ENCODE measurements around the gene PGK1.
"Not testable (repeated sequence)": the region's sequence is repeated elsewhere in the genome, so short reads cannot be mapped to it uniquely, and the experiment has no call there.

PGK1 gene

DNA sequence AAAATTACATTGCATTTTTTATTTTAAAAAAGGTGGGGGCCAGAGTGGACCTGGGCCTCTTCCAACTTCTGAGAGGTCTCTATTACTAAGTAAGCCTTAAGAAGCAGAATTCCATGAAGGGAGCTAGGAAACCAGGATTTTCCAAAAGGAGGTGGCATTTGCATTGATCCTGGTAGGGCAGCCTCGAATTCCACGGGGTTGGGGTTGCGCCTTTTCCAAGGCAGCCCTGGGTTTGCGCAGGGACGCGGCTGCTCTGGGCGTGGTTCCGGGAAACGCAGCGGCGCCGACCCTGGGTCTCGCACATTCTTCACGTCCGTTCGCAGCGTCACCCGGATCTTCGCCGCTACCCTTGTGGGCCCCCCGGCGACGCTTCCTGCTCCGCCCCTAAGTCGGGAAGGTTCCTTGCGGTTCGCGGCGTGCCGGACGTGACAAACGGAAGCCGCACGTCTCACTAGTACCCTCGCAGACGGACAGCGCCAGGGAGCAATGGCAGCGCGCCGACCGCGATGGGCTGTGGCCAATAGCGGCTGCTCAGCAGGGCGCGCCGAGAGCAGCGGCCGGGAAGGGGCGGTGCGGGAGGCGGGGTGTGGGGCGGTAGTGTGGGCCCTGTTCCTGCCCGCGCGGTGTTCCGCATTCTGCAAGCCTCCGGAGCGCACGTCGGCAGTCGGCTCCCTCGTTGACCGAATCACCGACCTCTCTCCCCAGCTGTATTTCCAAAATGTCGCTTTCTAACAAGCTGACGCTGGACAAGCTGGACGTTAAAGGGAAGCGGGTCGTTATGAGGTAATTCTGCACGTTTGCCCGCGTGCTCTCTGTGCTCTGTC lies at the start of gene PGK1:
Gene PGK1 (plus strand): TSS at position 626 of the 824 bp plus-strand sequence. CDS start 93 bp downstream, at position 719.
- FAIRE-seq (peak; percentile 92), DNase-seq (ENCODE audit: insufficient read length, low spot score) (peak; percentile 80)
- TF ChIP-seq POLR2A (IDR thresholded peaks at IDR 0.05; ENCODE audit: low read depth, low read length), result peak; percentile 89

DNA sequence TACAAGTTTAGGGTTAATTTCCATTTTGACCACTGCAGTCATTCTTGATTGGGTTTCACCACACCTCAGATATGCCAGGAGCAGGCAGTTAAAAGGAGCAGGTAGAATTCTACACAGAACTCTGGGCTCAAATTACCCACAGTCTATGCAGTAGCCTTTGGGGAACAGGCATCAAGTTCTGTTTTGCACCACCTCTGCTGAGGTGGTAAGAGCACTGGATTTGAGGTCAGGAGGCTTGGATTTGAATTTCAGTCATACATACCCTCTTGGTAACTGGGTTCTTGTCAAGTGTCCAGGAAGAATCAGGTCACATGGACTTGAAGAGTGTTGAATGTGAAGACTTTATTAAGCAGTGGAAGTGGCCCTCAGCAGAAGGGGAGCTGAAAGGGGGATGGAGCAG lies 40.4 kb upstream of the PGK1 start:
- no peak for FAIRE-seq
- no peak for TF ChIP-seq POLR2A (IDR thresholded peaks at IDR 0.05; ENCODE audit: low read depth, low read length)
- no peak for DNase-seq (ENCODE audit: insufficient read length, low spot score)

DNA sequence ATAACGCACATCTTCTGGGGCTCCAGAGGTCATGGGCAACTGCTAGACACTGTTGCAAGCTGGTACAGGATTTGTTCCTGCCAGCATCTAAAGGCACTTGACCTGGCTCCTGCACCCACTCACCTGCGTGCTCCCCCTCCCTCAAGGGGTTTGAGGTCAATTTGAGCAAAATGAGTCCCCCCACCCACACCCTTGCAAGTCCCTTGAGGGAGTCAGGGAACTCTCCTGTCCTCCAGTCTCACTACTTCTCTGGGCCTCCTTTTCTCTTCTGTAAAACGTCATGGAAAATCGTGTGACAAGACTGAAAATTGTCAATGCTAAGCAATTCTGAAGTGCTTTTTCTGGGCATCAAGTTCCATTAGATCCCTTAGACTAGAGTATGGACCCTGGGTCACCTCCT lies 39.9 kb upstream of the PGK1 start:
- TF ChIP-seq POLR2A (IDR thresholded peaks at IDR 0.05; ENCODE audit: low read depth, low read length), result no peak
- DNase-seq (ENCODE audit: insufficient read length, low spot score) (no peak), FAIRE-seq (no peak)

DNA sequence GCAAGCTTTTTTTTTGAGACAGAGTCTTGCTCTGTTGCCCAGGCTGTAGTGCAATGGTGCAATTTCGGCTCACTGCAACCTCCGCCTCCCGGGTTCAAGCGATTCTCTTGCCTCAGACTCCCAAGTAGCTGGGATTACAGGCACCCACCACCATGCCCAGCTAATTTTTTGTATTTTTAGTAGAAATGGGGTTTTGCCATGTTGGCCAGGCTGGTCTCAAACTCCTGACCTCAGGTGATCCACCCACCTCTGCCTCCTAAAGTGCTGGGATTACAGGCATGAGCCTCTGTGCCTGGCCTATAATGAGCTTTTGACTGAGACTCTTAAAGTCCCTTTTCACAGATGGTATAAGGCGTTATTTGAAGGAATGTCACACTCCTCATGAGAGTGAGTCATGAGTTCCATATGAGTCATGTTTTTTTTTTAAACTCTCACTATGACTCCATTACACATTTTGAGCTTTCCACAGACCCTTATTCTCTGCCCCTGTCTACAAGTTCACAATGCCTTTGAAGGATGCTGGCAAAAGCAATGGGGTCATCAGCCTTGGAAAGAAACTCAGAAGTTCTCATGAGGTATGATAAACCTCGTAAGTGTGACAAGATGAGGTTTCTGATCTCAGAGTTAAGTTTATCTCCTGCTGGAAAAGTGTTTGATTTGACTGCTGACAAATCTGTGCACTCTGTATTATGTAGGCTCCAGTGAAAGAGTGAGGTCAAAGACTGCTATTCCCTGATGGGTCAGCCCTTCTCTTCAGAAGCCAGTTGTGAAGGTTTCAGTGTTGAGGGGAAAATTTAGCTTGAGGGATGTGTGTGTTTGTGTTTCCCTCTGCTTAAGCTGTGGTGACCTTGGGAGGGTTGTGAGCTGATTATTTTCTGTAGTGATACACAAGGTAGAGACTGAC lies 39.1 kb upstream of the PGK1 start:
- FAIRE-seq, result peak; percentile 76
- DNase-seq (ENCODE audit: insufficient read length, low spot score), result peak; percentile 10

DNA sequence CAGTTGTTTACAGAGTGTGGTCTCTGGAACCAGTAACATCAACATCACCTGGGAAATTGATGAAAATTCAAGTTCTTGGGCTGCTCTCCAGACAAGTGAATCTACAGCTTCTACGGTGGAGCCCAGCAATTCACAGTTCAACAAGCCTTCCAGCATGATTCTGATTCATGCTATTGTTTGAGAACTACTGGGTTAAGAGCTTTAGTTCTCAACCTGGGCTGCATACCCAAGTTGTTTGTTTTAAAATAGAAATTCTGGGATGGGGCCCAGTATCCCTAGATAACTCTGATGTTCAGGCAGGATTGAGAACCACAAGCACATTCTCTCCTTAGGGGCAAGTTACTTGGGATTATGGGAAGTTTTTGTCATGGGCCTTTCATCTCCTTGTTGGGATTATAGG lies 37.9 kb upstream of the PGK1 start:
- TF ChIP-seq POLR2A (IDR thresholded peaks at IDR 0.05; ENCODE audit: low read depth, low read length), result no peak
- DNase-seq (ENCODE audit: insufficient read length, low spot score) (no peak), FAIRE-seq (no peak)

DNA sequence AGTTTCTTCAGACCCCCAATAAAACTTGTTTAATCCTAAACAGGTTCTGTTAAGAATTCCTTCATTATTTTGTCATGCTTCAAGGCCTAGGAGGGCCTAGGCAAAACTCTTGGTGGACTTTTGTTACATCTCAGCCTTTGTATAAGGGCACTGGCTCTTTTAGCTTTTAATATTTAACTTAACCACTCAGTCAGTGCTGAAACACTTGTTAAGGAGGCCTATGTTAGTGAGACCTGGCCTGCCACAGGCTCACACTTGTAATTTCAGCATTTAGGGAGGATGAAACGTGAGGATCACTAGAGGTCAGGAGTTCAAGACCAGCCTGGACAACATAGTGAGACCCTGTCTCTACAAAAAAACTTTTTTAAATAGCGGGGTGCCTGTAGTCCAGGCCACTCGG lies 32.7 kb upstream of the PGK1 start:
- FAIRE-seq, result no peak
- TF ChIP-seq POLR2A (IDR thresholded peaks at IDR 0.05; ENCODE audit: low read depth, low read length), result no peak
- DNase-seq (ENCODE audit: insufficient read length, low spot score), result no peak

DNA sequence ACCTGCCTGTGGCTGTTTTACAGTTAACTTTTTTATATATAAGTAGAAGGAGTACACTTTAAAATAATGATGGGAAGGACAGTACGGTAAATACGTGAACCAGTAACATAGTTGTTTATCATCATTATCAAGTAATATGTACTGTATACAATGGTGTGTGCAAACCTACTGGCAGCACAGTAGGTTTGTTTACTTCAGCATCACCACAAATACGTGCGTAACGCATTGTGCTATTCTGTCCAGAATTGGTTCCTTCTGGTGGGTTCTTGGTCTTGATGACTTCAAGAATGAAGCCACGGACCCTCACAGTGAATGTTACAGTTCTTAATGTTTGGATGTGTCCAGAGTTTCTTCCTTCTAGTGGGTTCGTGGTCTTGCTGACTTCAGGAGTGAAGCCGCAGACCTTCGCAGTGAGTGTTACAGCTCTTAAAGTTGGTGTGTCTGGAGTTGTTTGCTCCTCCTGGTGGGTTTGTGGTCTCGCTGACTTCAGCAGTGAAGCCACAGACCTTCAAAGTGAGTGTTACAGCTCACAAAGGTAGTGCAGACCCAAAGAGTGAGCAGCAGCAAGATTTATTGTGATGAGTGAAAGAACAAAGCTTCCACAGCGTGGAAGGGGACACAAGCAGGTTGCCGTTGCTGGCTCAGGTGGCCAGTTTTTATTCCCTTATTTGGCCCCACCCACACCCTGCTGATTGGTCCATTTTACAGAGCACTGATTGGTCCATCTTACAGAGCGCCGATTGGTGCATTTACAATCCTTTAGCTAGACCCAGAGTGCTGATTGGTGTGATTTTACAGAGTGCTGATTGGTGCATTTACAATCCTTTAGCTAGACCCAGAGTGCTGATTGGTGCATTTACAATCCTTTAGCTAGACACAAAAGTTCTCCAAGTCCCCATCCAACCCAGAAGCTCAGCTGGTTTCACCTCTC lies 30.6 kb upstream of the PGK1 start:
- not testable (repeated sequence) for DNase-seq (ENCODE audit: insufficient read length, low spot score); FAIRE-seq

DNA sequence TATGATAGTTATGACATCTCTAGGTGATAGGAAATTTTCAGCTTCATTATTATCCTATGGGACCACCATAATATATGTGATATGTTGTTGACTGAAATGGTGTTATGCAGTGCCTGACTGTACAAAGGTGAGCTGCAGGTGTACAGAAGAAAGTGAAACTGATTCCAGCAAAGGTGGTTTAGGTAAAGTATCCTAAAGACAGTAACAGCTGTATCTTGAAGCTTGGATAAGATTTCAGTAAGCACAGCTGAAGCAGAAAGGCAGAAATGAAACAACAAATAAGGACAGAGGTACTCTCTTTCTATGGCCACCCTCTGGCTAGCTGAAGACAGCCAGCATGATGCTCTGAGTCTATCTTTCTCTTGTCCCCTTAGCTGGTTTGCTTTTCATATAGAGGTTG lies 30.0 kb upstream of the PGK1 start:
- FAIRE-seq (no peak), DNase-seq (ENCODE audit: insufficient read length, low spot score) (no peak)
- TF ChIP-seq POLR2A (IDR thresholded peaks at IDR 0.05; ENCODE audit: low read depth, low read length), result no peak

DNA sequence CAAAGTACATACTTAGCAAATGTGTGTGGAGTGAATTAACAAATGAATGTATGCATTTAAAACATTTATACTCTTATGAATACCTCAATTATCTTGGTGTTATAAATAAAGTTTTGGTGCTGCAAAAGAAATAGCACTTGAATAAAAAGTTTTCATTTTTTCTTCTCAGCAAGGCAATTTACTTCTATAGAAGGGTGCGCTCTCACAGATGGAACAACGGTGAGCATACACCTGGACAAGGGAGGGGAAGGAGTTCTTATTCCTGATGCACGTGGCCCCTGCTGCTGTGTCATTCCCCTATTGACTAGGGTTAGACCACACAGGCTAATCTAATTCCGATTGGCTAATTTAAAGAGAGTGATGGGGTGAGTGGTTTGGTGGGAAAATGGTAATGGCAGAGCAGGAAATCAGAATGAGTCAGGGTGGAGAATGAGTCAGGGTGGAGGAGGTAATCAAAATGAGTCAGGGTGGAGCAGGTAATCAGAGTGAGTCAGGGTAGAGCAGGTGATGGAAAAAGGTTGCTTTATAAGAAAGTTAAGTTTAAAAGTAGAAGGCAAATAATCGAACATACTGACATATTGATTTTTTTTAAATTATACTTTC lies 28.2 kb upstream of the PGK1 start:
- DNase-seq (ENCODE audit: insufficient read length, low spot score) (no peak), FAIRE-seq (no peak)
- no peak for TF ChIP-seq POLR2A (IDR thresholded peaks at IDR 0.05; ENCODE audit: low read depth, low read length)

DNA sequence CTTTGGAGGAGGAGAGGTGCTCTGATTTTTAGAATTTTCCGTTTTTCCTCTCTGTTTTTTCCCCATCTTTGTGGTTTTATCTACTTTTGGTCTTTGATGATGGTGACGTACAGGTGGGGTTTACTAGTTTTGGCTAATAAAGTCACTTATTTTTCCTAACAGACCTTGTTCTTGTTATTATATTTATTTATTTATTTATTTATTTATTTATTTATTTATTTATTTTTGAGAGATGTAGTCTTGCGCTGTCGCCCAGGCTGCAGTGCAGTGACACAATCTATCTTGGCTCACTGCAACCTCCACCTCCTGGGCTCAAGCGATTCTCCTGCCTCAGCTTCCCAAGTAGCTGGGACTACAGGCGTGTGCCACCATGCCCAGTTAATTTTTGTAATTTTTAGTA lies 22.6 kb upstream of the PGK1 start:
- not testable (repeated sequence) for FAIRE-seq; DNase-seq (ENCODE audit: insufficient read length, low spot score)

DNA sequence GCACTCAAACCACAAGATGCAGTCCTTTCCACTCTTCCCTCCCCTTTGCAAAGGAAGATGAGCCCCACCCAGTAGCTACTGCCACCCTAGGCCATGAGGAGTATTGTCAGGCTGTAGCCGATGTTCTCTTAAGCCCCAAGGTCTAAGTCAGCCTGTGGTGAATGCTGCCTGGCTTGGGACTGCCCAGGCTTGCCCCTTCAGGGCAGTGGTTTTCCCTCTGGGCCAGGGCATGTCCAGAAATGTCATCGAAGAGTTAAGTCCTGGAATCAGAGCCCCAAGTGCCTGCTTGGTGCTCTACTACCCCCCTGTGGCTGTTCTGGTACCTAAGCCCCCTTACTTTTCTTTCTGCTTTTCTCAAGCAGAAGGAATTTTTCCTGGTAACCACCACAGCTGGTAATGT lies 11.8 kb upstream of the PGK1 start:
- no peak for DNase-seq (ENCODE audit: insufficient read length, low spot score)
- no peak for TF ChIP-seq POLR2A (IDR thresholded peaks at IDR 0.05; ENCODE audit: low read depth, low read length)
- no peak for FAIRE-seq

DNA sequence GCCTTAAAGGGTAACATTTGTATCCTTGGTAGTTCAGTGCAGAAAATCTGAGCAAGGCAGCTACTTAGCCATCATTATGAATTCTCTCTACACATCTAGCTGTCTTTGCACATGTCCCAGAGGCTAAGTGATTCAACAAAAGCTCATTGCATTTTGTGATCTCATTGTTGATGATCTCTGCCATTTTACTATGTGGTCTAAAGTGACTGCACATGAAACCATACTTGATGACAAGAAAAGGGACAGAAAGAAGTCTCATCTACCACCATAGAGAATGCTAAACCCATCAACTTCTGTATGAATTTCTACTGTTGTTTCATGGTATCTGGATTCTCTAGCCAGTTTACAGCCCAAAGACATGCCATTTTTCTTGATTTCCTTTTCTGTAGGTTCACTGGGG lies 5.9 kb upstream of the PGK1 start:
- no peak for TF ChIP-seq POLR2A (IDR thresholded peaks at IDR 0.05; ENCODE audit: low read depth, low read length)
- no peak for FAIRE-seq

DNA sequence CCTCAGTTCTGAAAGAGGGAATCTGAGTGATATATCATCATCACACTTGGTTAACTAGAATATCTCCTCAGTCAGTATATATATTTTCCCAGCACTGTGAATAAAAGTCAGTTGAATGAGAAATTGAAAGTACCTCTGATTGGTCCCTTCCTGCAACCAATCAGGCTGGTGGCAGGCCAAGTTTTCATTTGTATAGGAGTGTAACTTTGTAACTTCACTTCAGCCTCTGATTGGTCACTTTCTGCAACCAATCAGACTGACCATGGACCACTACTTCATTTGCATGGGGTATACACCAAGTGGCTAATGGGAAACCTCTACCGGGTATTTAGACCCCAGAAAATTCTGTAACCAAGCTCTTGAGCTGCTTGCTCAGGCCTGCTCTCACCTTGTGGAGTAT lies 2.0 kb upstream of the PGK1 start:
- DNase-seq (ENCODE audit: insufficient read length, low spot score) (no peak), FAIRE-seq (no peak)
- no peak for TF ChIP-seq POLR2A (IDR thresholded peaks at IDR 0.05; ENCODE audit: low read depth, low read length)

More for the DNA sequence above, 5.9 kb upstream of the PGK1 start:
- no peak for DNase-seq (ENCODE audit: insufficient read length, low spot score)

All from H54 (cell line).